ENCODE measurements around the gene ADCY2.

Gene ADCY2

DNA sequence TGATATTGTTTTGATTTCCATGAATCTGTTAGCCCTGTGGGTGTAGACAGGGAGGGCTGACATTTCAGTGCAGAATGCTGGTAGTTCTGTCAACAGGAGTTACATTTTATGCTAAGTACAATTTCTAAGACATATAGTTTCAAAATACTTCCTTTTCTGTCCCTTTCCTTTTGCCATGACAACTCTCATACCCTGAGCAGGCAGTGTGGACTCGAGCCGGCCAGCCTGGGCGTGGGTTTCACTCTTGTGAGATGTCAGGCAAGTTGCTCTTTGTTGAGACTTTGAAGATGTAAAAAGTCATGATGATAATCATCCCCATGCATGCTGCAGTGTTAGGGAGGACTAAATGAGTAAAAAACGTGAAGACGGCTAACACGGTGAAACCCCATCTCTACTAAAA is 257.1 kb downstream of the ADCY2 start:
- no peak for ATAC-seq
- Mint-ChIP-seq H3K27ac (no peak overlapping the region), H3K36me3 (no peaks in the 10 kb centered on the region), H3K9me3 (no peaks in the 10 kb centered on the region), H3K27me3 (no peaks in the 10 kb centered on the region), H3K4me3 (no peak overlapping the region), H3K4me1 (no peaks in the 10 kb centered on the region)

DNA sequence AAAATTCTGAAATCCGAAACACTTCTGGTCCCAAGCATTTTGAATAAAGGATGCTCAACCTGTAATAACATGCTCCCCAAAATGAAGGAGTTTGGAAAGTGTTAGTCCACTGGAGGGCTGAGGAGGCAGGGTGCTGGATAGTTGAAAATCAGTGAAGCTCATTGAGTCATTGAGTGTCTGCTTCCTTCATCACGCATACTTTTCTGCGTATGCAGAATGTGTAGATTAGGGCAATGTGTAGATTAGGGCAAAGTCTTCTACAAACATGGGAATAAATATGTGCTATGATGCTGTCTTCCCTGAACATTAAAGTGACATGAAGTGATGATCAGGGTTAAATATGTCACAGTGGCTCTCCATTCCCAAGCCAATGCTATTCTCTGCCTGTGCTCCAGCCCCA is 261.2 kb downstream of the ADCY2 start:
- Mint-ChIP-seq H3K27ac (no peak overlapping the region), H3K27me3 (no peaks in the 10 kb centered on the region), H3K4me1 (no peaks in the 10 kb centered on the region), H3K36me3 (no peaks in the 10 kb centered on the region), H3K9me3 (peaks cover 3% of the 10 kb centered on the region), H3K4me3 (no peak overlapping the region)
- no peak for ATAC-seq

- H3K27ac Mint-ChIP-seq, result no peak overlapping the region
- no peaks in the 10 kb centered on the region for H3K27me3 Mint-ChIP-seq
- no peak for ATAC-seq
- H3K9me3 Mint-ChIP-seq, result peaks cover 3% of the 10 kb centered on the region
- no peaks in the 10 kb centered on the region for H3K4me1 Mint-ChIP-seq
- no peaks in the 10 kb centered on the region for H3K36me3 Mint-ChIP-seq
- no peak overlapping the region for H3K4me3 Mint-ChIP-seq
These were observed 263.5 kb downstream of the ADCY2 start for GRCh38 chr5:7659420-7659819.

DNA sequence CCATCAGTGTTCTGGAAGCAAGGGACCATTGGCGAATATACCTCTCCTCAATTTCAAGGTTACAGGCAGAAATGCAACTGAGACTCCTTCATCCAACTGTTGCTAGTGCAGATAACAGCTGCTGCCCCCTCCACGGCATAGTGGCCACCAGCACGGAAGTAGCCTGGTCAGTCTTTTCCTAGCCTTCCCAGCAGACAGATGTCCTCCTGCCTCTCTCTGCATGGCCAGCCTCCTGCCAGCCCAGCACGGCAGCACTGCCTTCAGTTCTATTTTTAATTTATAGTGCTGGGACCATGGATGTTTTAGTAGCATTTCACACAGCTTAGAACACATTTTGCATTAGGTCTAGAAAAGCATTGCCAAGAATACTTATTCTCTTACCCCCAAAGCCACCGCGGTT is 266.4 kb downstream of the ADCY2 start:
- no peak overlapping the region for H3K4me3 Mint-ChIP-seq
- no peak overlapping the region for H3K27ac Mint-ChIP-seq
- peaks cover 8% of the 10 kb centered on the region for H3K9me3 Mint-ChIP-seq
- no peaks in the 10 kb centered on the region for H3K36me3 Mint-ChIP-seq
- no peak for ATAC-seq
- no peaks in the 10 kb centered on the region for H3K27me3 Mint-ChIP-seq
- no peaks in the 10 kb centered on the region for H3K4me1 Mint-ChIP-seq

DNA sequence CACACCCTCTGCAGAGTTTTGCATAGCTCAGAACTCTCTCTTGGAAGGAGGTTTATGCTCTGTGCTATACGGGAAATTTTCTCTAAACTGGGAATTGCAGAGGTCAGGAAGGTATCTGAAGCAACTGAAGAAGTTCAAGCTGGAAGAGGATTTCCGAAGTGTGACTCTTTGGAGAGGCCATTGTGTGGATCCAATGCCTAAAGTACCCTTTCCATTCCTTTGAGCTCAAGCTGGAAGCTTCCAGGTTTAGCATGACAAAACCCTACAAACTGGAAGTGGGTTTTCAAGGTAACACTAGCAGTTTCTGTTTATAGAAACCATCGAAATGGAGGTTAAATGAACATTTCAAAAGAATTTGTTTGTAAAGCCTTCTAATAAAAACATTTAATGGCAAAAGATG is 267.9 kb downstream of the ADCY2 start:
- Mint-ChIP-seq H3K4me3 (no peak overlapping the region), H3K36me3 (no peaks in the 10 kb centered on the region), H3K4me1 (no peaks in the 10 kb centered on the region), H3K27me3 (no peaks in the 10 kb centered on the region), H3K27ac (no peak overlapping the region), H3K9me3 (peaks cover 8% of the 10 kb centered on the region)
- ATAC-seq, result no peak

DNA sequence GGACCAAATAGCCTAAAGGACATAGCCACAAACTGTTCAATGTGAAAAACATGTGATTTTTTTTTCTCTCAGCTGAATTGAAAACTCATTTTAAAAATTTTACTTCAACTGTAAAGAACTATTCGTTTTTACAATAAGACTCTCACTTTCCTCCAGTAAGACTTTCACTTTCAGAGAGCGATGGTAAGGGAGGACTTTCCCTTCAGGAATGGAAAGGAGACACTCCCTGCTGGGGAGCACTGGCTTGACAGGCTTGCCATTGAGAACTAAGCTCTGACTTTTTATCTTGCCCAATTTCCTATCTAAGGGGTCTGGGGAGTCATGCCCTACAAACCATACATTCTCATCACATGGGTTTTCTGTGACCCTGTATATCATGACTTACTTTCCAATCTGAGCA is 268.3 kb downstream of the ADCY2 start:
- Mint-ChIP-seq H3K36me3 (no peaks in the 10 kb centered on the region), H3K27ac (no peak overlapping the region), H3K9me3 (peaks cover 8% of the 10 kb centered on the region), H3K4me1 (no peaks in the 10 kb centered on the region), H3K4me3 (no peak overlapping the region), H3K27me3 (no peaks in the 10 kb centered on the region)
- no peak for ATAC-seq

GRCh38 chr5:7667216-7667767 is 271.4 kb downstream of the ADCY2 start:
- Mint-ChIP-seq H3K27me3 (no peaks in the 10 kb centered on the region), H3K4me1 (no peaks in the 10 kb centered on the region), H3K4me3 (no peak overlapping the region), H3K36me3 (no peaks in the 10 kb centered on the region), H3K27ac (no peak overlapping the region), H3K9me3 (peaks cover 5% of the 10 kb centered on the region)
- no peak for ATAC-seq

GRCh38 chr5:7668161-7668560 is 272.2 kb downstream of the ADCY2 start:
- H3K4me3 Mint-ChIP-seq, result no peak overlapping the region
- H3K9me3 Mint-ChIP-seq, result peaks cover 5% of the 10 kb centered on the region
- no peaks in the 10 kb centered on the region for H3K4me1 Mint-ChIP-seq
- no peak for ATAC-seq
- no peaks in the 10 kb centered on the region for H3K27me3 Mint-ChIP-seq
- H3K27ac Mint-ChIP-seq, result no peak overlapping the region
- no peaks in the 10 kb centered on the region for H3K36me3 Mint-ChIP-seq

- H3K27ac Mint-ChIP-seq, result no peak overlapping the region
- H3K4me3 Mint-ChIP-seq, result no peak overlapping the region
- H3K4me1 Mint-ChIP-seq, result no peaks in the 10 kb centered on the region
- no peaks in the 10 kb centered on the region for H3K27me3 Mint-ChIP-seq
- ATAC-seq, result no peak
- no peaks in the 10 kb centered on the region for H3K36me3 Mint-ChIP-seq
- H3K9me3 Mint-ChIP-seq, result peaks cover 5% of the 10 kb centered on the region
These were observed 272.7 kb downstream of the ADCY2 start for GRCh38 chr5:7668627-7669026.

- no peak overlapping the region for H3K27ac Mint-ChIP-seq
- ATAC-seq, result no peak
These were observed 275.5 kb downstream of the ADCY2 start for GRCh38 chr5:7671381-7671993.

GRCh38 chr5:7673658-7674057 is 277.7 kb downstream of the ADCY2 start:
- H3K36me3 Mint-ChIP-seq, result no peaks in the 10 kb centered on the region
- no peak overlapping the region for H3K27ac Mint-ChIP-seq
- H3K4me1 Mint-ChIP-seq, result no peaks in the 10 kb centered on the region
- H3K27me3 Mint-ChIP-seq, result no peaks in the 10 kb centered on the region
- no peak for ATAC-seq
- H3K4me3 Mint-ChIP-seq, result no peak overlapping the region
- no peaks in the 10 kb centered on the region for H3K9me3 Mint-ChIP-seq

More at GRCh38 chr5:7671381-7671993, 275.5 kb downstream of the ADCY2 start:
- Mint-ChIP-seq H3K9me3 (peaks cover 3% of the 10 kb centered on the region), H3K27me3 (no peaks in the 10 kb centered on the region), H3K4me1 (no peaks in the 10 kb centered on the region), H3K4me3 (no peak overlapping the region), H3K36me3 (no peaks in the 10 kb centered on the region)

- ATAC-seq, result no peak
- Mint-ChIP-seq H3K4me3 (no peak overlapping the region), H3K36me3 (no peaks in the 10 kb centered on the region)
These were observed 280.5 kb downstream of the ADCY2 start for GRCh38 chr5:7676455-7676854.

DNA sequence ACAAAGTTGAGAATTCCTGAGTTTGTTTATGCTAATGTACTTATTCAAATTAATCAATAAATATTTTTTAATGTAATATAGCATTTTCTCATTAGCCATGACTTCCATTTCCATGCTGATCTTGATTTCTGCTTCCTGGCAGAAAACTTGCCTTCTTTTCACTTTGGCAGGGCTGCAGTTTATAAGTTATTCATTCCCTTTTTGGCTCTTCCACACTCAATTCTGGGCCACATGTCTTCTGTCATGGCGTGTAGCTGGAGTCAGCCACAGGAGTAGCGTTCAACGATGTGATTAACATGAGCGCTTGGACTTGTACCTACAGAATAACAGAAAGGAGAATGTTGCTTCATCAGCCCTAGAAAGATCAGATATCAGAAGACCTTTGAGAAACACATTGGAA is 282.1 kb downstream of the ADCY2 start:
- Mint-ChIP-seq H3K27me3 (no peaks in the 10 kb centered on the region), H3K4me1 (no peaks in the 10 kb centered on the region), H3K4me3 (no peak overlapping the region), H3K36me3 (no peaks in the 10 kb centered on the region), H3K9me3 (peaks cover 2% of the 10 kb centered on the region), H3K27ac (no peak overlapping the region)
- no peak for ATAC-seq

More at GRCh38 chr5:7676455-7676854, 280.5 kb downstream of the ADCY2 start:
- no peaks in the 10 kb centered on the region for H3K27me3 Mint-ChIP-seq
- no peaks in the 10 kb centered on the region for H3K4me1 Mint-ChIP-seq
- H3K9me3 Mint-ChIP-seq, result peaks cover 2% of the 10 kb centered on the region
- no peak overlapping the region for H3K27ac Mint-ChIP-seq

DNA sequence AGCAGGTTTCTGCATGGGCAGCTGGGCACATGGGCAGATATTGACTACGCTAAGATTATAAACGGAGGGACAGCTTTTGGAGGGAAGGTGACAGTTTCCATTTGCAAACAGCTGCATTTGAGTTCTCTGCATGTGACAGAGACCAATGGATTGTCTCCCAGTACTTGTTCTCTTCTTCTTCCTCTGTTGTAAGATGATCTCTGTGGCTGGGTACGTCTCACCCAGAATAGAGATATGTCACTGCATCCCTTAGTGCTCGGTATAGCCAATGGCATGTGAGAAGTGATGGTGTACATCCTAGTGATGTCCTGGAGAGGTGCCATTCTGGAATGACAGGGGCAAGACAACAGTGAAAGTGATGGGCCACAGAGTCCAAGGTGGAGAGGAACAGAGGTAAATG is 283.7 kb downstream of the ADCY2 start:
- Mint-ChIP-seq H3K4me3 (no peak overlapping the region), H3K27me3 (no peaks in the 10 kb centered on the region), H3K4me1 (no peaks in the 10 kb centered on the region), H3K36me3 (no peaks in the 10 kb centered on the region), H3K9me3 (peaks cover 2% of the 10 kb centered on the region), H3K27ac (no peak overlapping the region)
- ATAC-seq, result peak; percentile 12

- peaks cover 2% of the 10 kb centered on the region for H3K9me3 Mint-ChIP-seq
- ATAC-seq, result peak; percentile 16
- no peak overlapping the region for H3K27ac Mint-ChIP-seq
- no peaks in the 10 kb centered on the region for H3K36me3 Mint-ChIP-seq
- no peak overlapping the region for H3K4me3 Mint-ChIP-seq
- no peaks in the 10 kb centered on the region for H3K4me1 Mint-ChIP-seq
- H3K27me3 Mint-ChIP-seq, result no peaks in the 10 kb centered on the region
These were observed 284.3 kb downstream of the ADCY2 start for GRCh38 chr5:7680260-7680659.

DNA sequence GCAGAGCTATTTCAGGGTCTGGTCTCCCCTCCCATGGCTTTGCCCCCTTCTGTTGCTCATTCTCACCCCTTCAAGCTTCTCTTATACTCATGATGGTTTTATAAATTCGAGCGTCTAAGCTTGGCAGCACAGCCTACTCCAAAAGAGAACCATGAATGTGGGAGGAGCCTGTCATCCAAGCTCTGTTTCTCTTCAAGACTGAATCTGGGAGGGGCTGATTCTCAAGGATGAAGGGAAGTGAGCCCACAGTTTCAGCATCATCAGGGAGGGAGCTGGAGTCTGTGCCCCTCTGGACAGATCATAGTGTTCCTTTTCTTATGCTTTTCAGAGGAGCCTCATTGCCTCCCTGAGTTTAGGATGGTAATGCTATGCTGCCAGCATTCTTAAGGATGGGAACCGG is 286.4 kb downstream of the ADCY2 start:
- no peak overlapping the region for H3K27ac Mint-ChIP-seq
- H3K4me1 Mint-ChIP-seq, result no peaks in the 10 kb centered on the region
- H3K36me3 Mint-ChIP-seq, result no peaks in the 10 kb centered on the region
- peaks cover 2% of the 10 kb centered on the region for H3K9me3 Mint-ChIP-seq
- no peaks in the 10 kb centered on the region for H3K27me3 Mint-ChIP-seq
- no peak overlapping the region for H3K4me3 Mint-ChIP-seq
- ATAC-seq, result no peak
